Stimulated activated CD4-positive, alpha-beta T cell treated with anti-CD3 and anti-CD28 coated beads, Interleukin-4, amount 100 ng/mL, for 4 hours (primary cell): Measurements from ENCODE around the gene HBG2.
"Not testable (repeated sequence)": the region's sequence is repeated elsewhere in the genome, so short reads cannot be mapped to it uniquely, and the experiment has no call there.

Source experiments
- DNase-seq, 2 experiments: peaks; one replicate each; pipeline ENCODE4 v3.0.0-alpha.2; 2020

Gene HBG2

GRCh38 chr11:5254646-5255413 is at the start of gene HBG2:
HBG2 (minus strand) TSS chr11:5254781; CDS start chr11:5254728, 53 bp downstream.
- DNase-seq, result not testable (repeated sequence)

- no peak for DNase-seq
Measured at GRCh38 chr11:5304046-5304445, 49.5 kb upstream of the HBG2 start.

DNA sequence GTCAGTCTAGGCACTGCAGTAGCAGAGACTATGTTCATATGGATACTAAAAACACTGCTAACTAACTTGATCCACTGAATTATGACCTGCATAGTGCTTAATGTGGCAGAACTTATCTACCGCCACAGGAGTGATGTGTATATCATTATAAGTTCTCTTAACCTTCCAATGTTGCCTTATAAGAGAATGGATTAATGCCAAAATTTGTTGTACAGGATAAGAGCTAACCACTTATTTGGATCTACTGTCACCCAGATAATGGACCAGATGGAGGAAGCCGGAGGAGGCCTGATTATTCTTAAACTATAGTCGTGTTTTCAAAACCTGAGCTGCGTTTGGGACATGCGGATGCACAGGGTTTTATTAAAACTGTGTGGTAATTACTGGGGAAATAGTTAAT is 49.0 kb upstream of the HBG2 start:
- no peak for DNase-seq

- no peak for DNase-seq
Measured at GRCh38 chr11:5301846-5302245, 47.3 kb upstream of the HBG2 start, which contains the start of gene OR51B4. OR51B4 (minus strand) TSS chr11:5301946; CDS start chr11:5301946, 0 bp downstream.

- no peak for DNase-seq
Measured at GRCh38 chr11:5300251-5300650, 45.7 kb upstream of the HBG2 start.

GRCh38 chr11:5298451-5298850 is 43.9 kb upstream of the HBG2 start:
- no peak for DNase-seq

DNA sequence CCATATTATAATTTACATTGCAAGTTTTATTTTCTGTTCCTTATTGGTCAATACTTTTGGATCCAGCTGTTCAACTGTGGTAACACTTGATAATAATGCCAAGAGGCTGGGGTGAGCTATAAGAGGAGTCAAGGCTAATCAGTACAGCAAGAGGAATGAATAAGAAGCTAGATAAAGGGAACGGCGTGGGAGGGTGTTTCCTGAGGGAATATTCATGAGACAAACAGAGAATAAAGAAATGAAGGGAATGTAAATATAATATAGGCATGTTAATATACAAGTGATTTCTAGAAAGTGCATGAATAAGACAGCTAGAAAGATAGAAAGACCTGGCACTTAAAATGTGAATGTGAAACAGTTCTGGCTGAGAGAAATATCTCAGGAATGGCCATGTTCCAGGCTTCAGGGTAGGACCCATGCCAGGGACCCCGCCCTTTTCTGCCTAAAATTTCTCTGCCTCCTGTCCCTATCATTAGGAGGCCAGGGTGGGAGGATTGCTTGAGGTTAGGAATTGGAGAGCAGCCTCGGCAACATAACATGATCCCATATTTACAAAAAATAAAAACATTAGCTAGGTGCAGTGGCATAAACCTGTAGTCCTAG is 43.2 kb upstream of the HBG2 start:
- DNase-seq, result no peak

- not testable (repeated sequence) for DNase-seq
Measured at GRCh38 chr11:5294342-5294995, 39.9 kb upstream of the HBG2 start.

DNA sequence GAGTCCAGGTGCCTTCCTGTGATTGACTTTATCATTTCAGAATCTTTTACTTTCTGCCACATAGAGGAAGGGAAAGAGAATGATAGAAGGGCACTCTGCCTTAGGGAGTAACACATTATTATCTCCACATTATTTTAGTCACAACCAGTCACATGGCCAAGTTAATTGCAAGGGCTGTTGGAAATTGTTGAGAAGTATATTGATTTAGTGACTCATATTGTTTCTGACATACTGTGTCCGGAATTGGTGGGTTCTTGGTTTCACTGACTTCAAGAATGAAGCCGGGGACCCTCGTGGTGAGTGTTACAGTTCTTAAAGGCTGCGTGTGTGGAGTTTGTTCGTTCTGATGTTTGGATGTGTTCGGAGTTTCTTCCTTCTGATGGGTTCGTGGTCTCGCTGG is 38.4 kb upstream of the HBG2 start:
- no peak for DNase-seq

GRCh38 chr11:5291207-5291838 is 36.7 kb upstream of the HBG2 start:
- DNase-seq, result no peak

- DNase-seq, result no peak
Measured at GRCh38 chr11:5290106-5290505, 35.5 kb upstream of the HBG2 start.

GRCh38 chr11:5289696-5290095 is 35.1 kb upstream of the HBG2 start:
- no peak for DNase-seq

- no peak for DNase-seq
Measured at GRCh38 chr11:5288906-5289550, 34.4 kb upstream of the HBG2 start.

- no peak for DNase-seq
Measured at GRCh38 chr11:5288108-5288905, 33.7 kb upstream of the HBG2 start.

- DNase-seq, result no peak
Measured at GRCh38 chr11:5286901-5287300, 32.3 kb upstream of the HBG2 start.

DNA sequence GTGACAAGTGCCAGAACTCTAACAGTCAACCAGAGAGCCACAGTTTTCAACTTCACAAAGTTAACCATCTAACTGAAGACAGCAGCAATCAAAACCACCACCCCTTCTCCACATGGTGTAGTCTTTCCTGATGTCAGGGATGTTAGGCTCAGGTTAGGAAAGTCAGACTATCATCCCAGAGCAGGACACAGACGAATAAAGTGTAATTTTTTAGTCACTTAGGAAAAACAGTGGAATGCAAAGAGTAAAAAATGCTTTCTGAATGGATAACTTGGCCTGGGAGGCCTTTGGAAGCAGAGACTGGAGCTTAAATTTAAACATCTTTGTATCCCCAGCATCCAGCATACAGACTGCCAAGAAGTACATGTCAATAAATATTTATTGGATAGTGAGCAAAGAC is 31.8 kb upstream of the HBG2 start:
- no peak for DNase-seq

DNA sequence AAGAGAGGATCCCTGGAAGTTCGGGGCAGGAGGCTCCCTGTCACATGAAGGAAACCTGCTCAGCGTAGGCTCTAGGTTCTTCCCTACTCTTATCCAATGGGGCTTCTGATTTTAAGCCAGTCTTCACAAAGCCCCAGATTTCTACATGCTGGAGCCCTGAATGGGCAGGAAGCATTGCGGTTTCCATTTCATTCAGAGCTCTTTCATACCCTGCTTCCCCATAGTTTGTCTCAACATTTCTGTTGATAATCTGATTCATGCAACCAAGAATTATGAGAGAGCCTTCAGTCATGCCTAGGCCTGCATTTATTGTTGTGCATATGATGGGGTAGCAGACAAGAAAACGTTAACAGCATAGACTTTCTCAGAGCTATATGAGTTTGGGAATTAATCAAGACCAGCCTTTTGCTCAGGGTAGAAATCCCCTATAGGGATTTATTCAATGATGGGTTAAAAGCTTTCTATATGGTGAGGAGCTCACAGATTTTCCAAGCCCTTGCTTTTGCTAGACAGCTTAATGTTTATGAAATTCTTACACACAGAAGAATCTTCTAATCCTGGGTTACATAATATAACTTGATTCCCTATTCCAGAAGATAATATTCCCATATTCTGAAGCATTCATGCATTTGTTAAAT is 31.2 kb upstream of the HBG2 start:
- no peak for DNase-seq

DNA sequence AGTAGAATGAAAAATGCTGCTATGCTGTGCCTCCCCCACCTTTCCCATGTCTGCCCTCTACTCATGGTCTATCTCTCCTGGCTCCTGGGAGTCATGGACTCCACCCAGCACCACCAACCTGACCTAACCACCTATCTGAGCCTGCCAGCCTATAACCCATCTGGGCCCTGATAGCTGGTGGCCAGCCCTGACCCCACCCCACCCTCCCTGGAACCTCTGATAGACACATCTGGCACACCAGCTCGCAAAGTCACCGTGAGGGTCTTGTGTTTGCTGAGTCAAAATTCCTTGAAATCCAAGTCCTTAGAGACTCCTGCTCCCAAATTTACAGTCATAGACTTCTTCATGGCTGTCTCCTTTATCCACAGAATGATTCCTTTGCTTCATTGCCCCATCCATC is 30.1 kb upstream of the HBG2 start:
- DNase-seq, result no peak

DNA sequence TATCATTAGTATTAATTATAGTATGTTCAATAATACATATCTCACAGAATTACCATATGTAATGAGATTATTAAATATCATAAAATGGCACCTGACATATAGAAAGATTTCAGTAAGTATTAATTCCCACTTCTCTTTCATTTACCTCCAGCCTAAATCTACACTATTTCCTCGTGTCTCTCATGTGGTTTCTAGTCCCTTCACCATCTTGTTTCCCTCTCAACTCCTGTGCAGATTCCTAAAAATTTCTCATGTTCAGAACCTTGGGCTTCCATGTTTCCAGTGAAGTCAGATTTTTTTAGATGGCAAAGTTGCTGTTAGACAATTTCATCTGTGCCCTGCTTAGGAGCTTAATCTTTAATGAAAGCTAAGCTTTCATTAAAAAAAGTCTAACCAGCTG is 29.3 kb upstream of the HBG2 start:
- DNase-seq, result no peak

DNA sequence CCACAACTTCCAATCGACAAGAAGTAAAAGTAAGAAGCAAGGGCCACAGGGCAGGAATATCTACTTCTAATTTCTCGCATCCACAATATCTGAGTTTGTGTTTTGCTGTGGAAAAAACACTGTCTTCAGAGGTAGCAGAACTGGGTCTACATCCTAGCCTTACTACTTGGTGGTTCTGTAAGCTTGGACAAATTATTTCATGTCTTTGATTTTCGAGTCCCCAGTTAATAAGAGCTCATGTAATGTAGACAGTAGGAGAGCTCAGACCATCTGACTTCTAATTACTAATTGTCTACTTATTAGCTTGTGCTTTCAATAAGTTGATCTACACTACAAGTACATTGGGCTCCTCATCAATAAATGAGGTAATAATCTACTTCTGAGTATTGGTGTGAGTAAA is 28.5 kb upstream of the HBG2 start:
- no peak for DNase-seq

- no peak for DNase-seq
Measured at GRCh38 chr11:5282628-5283027, 28.0 kb upstream of the HBG2 start.

GRCh38 chr11:5281596-5281995 is 27.0 kb upstream of the HBG2 start:
- DNase-seq, result no peak
